ENCODE results near the gene GAS2L3.

GAS2L3 gene

GRCh38 chr12:100656141-100656540, 82.7 kb downstream of the GAS2L3 start:
- in situ Hi-C loops (cut with MboI; ENCODE audit: low sequenced_read_pairs): no loop called here

- in situ Hi-C loops (cut with MboI; ENCODE audit: low sequenced_read_pairs): no loop called here
These were observed 83.4 kb downstream of the GAS2L3 start for GRCh38 chr12:100656856-100657255.

DNA sequence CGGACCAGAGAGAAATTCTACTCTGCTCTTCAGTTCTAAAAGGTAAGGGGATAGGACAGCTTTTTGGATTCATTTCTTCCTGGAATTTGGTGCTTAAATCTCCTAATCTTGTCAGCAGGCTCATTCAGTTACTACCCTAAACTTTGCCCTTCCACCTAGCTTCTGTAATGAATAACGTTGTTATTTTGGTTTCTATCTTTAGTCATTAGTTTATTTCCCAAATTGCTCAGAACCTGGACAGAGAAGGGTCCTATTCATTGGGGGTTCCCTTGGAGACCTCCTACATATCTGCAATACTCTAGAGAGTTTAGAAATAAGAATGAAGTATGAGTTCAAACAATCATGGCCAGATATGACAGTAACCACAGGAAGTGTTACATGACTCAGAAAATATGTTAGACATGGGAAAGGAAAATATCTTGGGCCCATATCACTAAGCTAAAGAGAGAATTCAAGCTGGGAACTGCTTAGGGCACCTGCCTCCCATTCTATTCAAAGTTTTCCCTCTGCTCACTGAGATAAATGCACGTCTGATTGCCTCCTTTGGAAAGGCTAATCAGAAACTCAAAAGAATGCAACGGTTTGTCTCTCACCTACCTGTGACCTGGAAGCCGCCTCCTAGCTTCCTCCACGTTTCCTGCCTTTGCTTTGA, 87.9 kb downstream of the GAS2L3 start:
- in situ Hi-C loops (cut with MboI; ENCODE audit: low sequenced_read_pairs): no loop called here

- in situ Hi-C loops (cut with MboI; ENCODE audit: low sequenced_read_pairs): no loop called here
These were observed 93.1 kb downstream of the GAS2L3 start for GRCh38 chr12:100666588-100666987.

- in situ Hi-C loops (cut with MboI; ENCODE audit: low sequenced_read_pairs): no loop called here
These were observed 95.6 kb downstream of the GAS2L3 start for GRCh38 chr12:100668945-100669536.

GRCh38 chr12:100669922-100670321, 96.4 kb downstream of the GAS2L3 start:
- in situ Hi-C loops (cut with MboI; ENCODE audit: low sequenced_read_pairs): no loop called here

- in situ Hi-C loops (cut with MboI; ENCODE audit: low sequenced_read_pairs): no loop called here
These were observed 98.1 kb downstream of the GAS2L3 start for GRCh38 chr12:100671396-100672074.

GRCh38 chr12:100672075-100672592, 98.7 kb downstream of the GAS2L3 start:
- in situ Hi-C loops (cut with MboI; ENCODE audit: low sequenced_read_pairs): no loop called here

DNA sequence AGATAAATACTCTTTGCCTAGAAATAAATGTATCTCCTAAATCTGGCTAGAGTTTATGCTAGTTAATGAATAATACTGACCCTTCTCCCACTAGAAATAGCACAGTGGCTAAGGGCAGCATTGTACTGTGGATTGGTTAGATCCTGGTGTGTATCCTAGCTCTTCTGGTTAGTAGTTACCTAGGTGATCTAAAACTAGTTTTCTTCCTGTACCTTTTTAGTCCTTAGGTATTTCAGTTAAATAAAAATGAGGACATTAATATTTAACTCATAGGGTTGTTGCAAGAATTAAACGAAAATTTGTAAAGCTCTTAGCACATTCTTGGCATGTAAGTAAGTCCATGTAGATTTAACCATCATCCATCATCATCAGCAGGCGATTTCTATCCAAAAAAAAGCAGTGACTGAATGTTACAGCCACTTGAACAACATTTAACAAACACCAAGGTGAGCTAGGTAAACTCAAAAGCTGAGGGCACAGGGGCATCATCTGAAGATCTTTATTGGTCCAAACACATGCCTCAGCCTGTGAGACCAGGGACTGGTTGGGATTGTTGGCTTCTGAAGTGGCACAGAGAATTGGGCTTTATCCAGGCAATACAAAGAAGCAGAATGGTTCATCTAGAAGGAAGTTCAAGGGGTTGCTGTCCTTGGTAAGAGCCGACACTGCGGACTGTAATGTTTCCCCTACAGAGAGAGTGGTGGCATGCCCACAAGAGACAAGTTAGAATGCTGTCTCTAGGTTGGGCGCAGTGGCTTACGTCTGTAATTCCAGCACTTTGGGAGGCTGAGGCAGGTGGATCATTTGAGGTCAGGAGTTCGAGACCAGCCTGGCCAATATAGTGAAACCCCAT, 100.8 kb downstream of the GAS2L3 start:
- in situ Hi-C loops (cut with MboI; ENCODE audit: low sequenced_read_pairs): no loop called here

Data from HL-60/S4 treated with retinoic acid at 250 ng/mL for 4 days and 3 days (cell line).